B cell (primary cell): ENCODE measurements around the gene AGTPBP1. TPM values are rescaled to one million over a fixed set of nuclear protein-coding genes. Genes with fewer than 3 reads are reported as not detected.

Source experiments
- ATAC-seq: fragments of 200-7000 bp; cut with Tn5 transposase; one replicate; pipeline ENCODE4 v1.10.0; 2021; ENCODE audit warnings: low read depth, mild to moderate bottlenecking, moderate number of reproducible peaks, moderate library complexity
- CTCF ChIA-PET: fragments of 350-600 bp; sonication (Branson Sonifier 250); formaldehyde crosslinking; loops from one replicate; lab custom pipeline; 2021; ENCODE audit warnings: antibody characterized with exemption, inconsistent platforms; lab: Charles Lee
- POLR2A ChIA-PET: fragments of 350-600 bp; sonication (Branson Sonifier 250); formaldehyde crosslinking; loops from one replicate; lab custom pipeline; 2021; ENCODE audit warnings: antibody characterized with exemption; lab: Charles Lee
- DNase-seq: peaks from one replicate; pipeline ENCODE4 v3.0.0; 2013
- H2AFZ ChIP-seq: 2 replicates; pipeline ENCODE4 v1.6.1; 2012; ENCODE audit warnings: mild to moderate bottlenecking, low read depth, low read length; ENCODE audit not compliant: insufficient read depth, poor library complexity, severe bottlenecking
- H3K27ac ChIP-seq, 2 donors: 1 replicate in 1 of 2; 2 replicates in 1 of 2; pipeline ENCODE4 v1.5.1; 2012 to 2013; ENCODE audit warnings: low read length in 2 of 2, mild to moderate bottlenecking in 2 of 2, moderate library complexity in 1 of 2
- H3K27me3 ChIP-seq, 4 experiments: fragments of 200-600 bp in 1 of 4; sonication (generic) in 1 of 4; replicated peaks in 1 of 4; 1 replicate in 2 of 4; 2 replicates in 2 of 4; pipeline versions ENCODE4 v1.6.1 to v1.7.0; 2013 to 2016; ENCODE audit warnings: low read length in 3 of 4, mild to moderate bottlenecking in 2 of 4, mixed read lengths in 1 of 4, moderate library complexity in 1 of 4; ENCODE audit not compliant: insufficient read depth in 4 of 4, control insufficient read depth in 3 of 4; ENCODE audit errors: control extremely low read depth in 1 of 4
- H3K36me3 ChIP-seq, 2 experiments: replicated peaks in 1 of 2; 1 replicate in 1 of 2; 2 replicates in 1 of 2; pipeline versions ENCODE4 v1.6.1 to v1.7.1; 2013; ENCODE audit warnings: low read length in 1 of 2; ENCODE audit not compliant: insufficient read depth in 2 of 2, control insufficient read depth in 1 of 2; ENCODE audit errors: control extremely low read depth in 1 of 2, extremely low read depth in 1 of 2
- H3K4me1 ChIP-seq, 2 donors: fragments of 200-600 bp in 1 of 2; sonication (generic) in 1 of 2; 1 replicate in 1 of 2; 2 replicates in 1 of 2; pipeline versions ENCODE4 v1.5.1 to v1.6.1; 2013 to 2017; ENCODE audit warnings: low read length in 2 of 2; ENCODE audit not compliant: control insufficient read depth in 2 of 2, insufficient read depth in 2 of 2
- H3K4me2 ChIP-seq: replicated peaks from 2 replicates; pipeline ENCODE3; 2012; ENCODE audit warnings: mild to moderate bottlenecking, low read depth, low read length; ENCODE audit not compliant: poor library complexity, severe bottlenecking
- H3K4me3 ChIP-seq, 5 experiments: fragments of 200-600 bp in 1 of 5; sonication (generic) in 1 of 5; 1 replicate in 3 of 5; 2 replicates in 2 of 5; pipeline versions ENCODE4 v1.5.1 to v1.7.0; 2011 to 2016; ENCODE audit warnings: low read length in 4 of 5, mild to moderate bottlenecking in 4 of 5, low read depth in 2 of 5, control low read depth in 1 of 5, moderate library complexity in 1 of 5; ENCODE audit not compliant: insufficient read depth in 1 of 5; ENCODE audit errors: control extremely low read depth in 1 of 5, extremely low read depth in 1 of 5
- H3K79me2 ChIP-seq: fragments of 200-600 bp; sonication (generic); one replicate; pipeline ENCODE4 v1.6.0; 2016; ENCODE audit warnings: low read length; ENCODE audit not compliant: control insufficient read depth, insufficient read depth
- H3K9ac ChIP-seq: fragments of 200-600 bp; sonication (generic); 2 replicates; pipeline ENCODE4 v1.6.1; 2017; ENCODE audit warnings: mild to moderate bottlenecking, low read length, moderate library complexity
- H3K9me3 ChIP-seq, 3 donors: one replicate each; pipeline versions ENCODE4 v1.6.1 to v1.7.1; 2013; ENCODE audit warnings: low read length in 2 of 3; ENCODE audit not compliant: control insufficient read depth in 2 of 3, insufficient read depth in 1 of 3; ENCODE audit errors: control extremely low read depth in 1 of 3
- H4K20me1 ChIP-seq: 2 replicates; pipeline ENCODE4 v1.6.0; 2012; ENCODE audit warnings: mild to moderate bottlenecking, low read length; ENCODE audit not compliant: insufficient read depth, control insufficient read depth, poor library complexity, severe bottlenecking
- H3K27ac Mint-ChIP-seq: one replicate; pipeline ENCODE4 v1.8.0; 2021; ENCODE audit warnings: mixed read lengths
- H3K27me3 Mint-ChIP-seq: one replicate; pipeline ENCODE4 v1.8.0; 2021; ENCODE audit warnings: mixed read lengths
- H3K4me1 Mint-ChIP-seq: one replicate; pipeline ENCODE4 v1.8.0; 2021; ENCODE audit warnings: mixed read lengths
- H3K4me3 Mint-ChIP-seq: one replicate; pipeline ENCODE4 v1.8.0; 2021; ENCODE audit warnings: mixed read lengths
- H3K9me3 Mint-ChIP-seq: one replicate; pipeline ENCODE4 v1.8.0; 2022; ENCODE audit warnings: mixed read lengths; ENCODE audit not compliant: insufficient read depth
- EZH2 ChIP-seq: IDR thresholded peaks from 2 replicates; pipeline ENCODE4 v1.6.1; 2012; ENCODE audit warnings: borderline replicate concordance, low read depth, mild to moderate bottlenecking, moderate library complexity, low read length; ENCODE audit not compliant: insufficient read depth, poor library complexity, severe bottlenecking
- WGBS: methylation state at CpG from one replicate; pipeline ENCODE4 v1.1.5; 2013; ENCODE audit warnings: missing lambda C conversion rate; ENCODE audit not compliant: insufficient coverage; 5-methylcytosine and 5-hydroxymethylcytosine counted together
- intact Hi-C: fragments of 100-400 bp; cut with micrococcal nuclease; formaldehyde crosslinking; loops from one replicate; pipeline ENCODE4 v1.10.0; 2022
- polyA plus RNA-seq: library from polyadenylated mRNA; depleted of rRNA; stranded (reverse); fragments of >200 nt; gene quantifications from 2 replicates; pipeline ENCODE4 v1.2.3, GENCODE V29; 2012
- total RNA-seq, 2 donors: library from RNA; stranded (reverse); fragments of 120-200 nt in 1 of 2; gene quantifications; 1 replicate in 1 of 2; 2 replicates in 1 of 2; pipeline versions ENCODE4 v1.2.3 to v1.2.4, GENCODE V29; 2013 to 2022
- TF ChIP-seq, protein P1 (sequence below): fragments of 200-600 bp; IDR thresholded peaks from one replicate; pipeline ENCODE4 v1.8.0; 2022; ENCODE audit warnings: antibody characterized with exemption, mild to moderate bottlenecking

Gene AGTPBP1
- total and polyA plus RNA-seq, 2 donors (not counting 1 experiment from before 2014, with no cell fraction given): 7.5 to 33.1 TPM

DNA sequence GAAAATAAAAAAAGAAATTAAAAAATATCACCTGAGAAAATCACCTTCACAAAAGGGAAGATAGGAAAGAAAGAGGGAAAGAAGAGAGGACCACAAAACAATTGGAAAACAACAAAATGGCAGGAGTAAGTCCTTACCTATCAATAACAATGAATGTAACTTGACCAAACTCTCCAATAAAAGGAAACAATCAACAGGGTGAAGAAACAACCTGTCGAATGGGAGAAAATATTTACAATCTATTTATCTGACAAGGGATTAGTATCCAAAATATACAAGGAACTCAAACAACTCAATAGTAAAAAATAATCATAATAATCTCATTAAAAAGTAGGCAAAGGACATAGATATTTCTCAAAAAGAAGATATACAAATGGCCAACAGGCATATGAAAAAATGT is 135.8 kb downstream of the AGTPBP1 start:
- Mint-ChIP-seq H3K9me3 (no peaks in the 10 kb centered on the region), H3K4me3 (no peak overlapping the region), H3K27ac (no peak overlapping the region), H3K4me1 (peaks cover 12% of the 10 kb centered on the region), H3K27me3 (no peaks in the 10 kb centered on the region)
- Histone ChIP-seq H3K36me3 (no peaks in the 10 kb centered on the region), H3K27me3 (no peaks in the 10 kb centered on the region), H3K4me2 (no peak overlapping the region), H3K4me1 (peaks cover 10 to 11% of the 10 kb centered on the region in 2 donors), H3K9ac (no peak overlapping the region), H3K4me3 (no peak overlapping the region), H3K9me3 (no peaks in the 10 kb centered on the region), H4K20me1 (no peaks in the 10 kb centered on the region), H3K27ac (no peak overlapping the region), H3K79me2 (no peaks in the 10 kb centered on the region), H2AFZ (no peak overlapping the region)
- ChIA-PET CTCF (no interaction called here), POLR2A (no interaction called here)
- no CpG with 5 or more reads among the region's 1 CpG for WGBS
- TF ChIP-seq, protein P1, sequence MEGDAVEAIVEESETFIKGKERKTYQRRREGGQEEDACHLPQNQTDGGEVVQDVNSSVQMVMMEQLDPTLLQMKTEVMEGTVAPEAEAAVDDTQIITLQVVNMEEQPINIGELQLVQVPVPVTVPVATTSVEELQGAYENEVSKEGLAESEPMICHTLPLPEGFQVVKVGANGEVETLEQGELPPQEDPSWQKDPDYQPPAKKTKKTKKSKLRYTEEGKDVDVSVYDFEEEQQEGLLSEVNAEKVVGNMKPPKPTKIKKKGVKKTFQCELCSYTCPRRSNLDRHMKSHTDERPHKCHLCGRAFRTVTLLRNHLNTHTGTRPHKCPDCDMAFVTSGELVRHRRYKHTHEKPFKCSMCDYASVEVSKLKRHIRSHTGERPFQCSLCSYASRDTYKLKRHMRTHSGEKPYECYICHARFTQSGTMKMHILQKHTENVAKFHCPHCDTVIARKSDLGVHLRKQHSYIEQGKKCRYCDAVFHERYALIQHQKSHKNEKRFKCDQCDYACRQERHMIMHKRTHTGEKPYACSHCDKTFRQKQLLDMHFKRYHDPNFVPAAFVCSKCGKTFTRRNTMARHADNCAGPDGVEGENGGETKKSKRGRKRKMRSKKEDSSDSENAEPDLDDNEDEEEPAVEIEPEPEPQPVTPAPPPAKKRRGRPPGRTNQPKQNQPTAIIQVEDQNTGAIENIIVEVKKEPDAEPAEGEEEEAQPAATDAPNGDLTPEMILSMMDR: no peak
- TF ChIP-seq EZH2: no peak
- no peak for ATAC-seq
- intact Hi-C loops: no loop called here
- no peak for DNase-seq

GRCh38 chr9:85603936-85604335 is 137.8 kb downstream of the AGTPBP1 start:
- Histone ChIP-seq H3K27me3 (no peaks in the 10 kb centered on the region), H4K20me1 (no peaks in the 10 kb centered on the region), H3K4me3 (no peak overlapping the region), H3K27ac (no peak overlapping the region), H3K9ac (no peak overlapping the region), H3K79me2 (no peaks in the 10 kb centered on the region), H3K36me3 (no peaks in the 10 kb centered on the region), H2AFZ (no peak overlapping the region), H3K4me1 (no peaks in the 10 kb centered on the region), H3K4me2 (no peak overlapping the region), H3K9me3 (no peaks in the 10 kb centered on the region)
- DNase-seq (no peak), ATAC-seq (no peak)
- ChIA-PET CTCF (no interaction called here), POLR2A (no interaction called here)
- intact Hi-C loops: no loop called here
- no peaks in the 10 kb centered on the region for H3K9me3 Mint-ChIP-seq
- H3K27me3 Mint-ChIP-seq: no peaks in the 10 kb centered on the region
- TF ChIP-seq EZH2: no peak
- TF ChIP-seq, protein P1: no peak
- H3K4me3 Mint-ChIP-seq: no peak overlapping the region
- H3K4me1 Mint-ChIP-seq: no peaks in the 10 kb centered on the region
- no peak overlapping the region for H3K27ac Mint-ChIP-seq
- 96% methylated on average over 2 of the region's 3 CpGs for WGBS
